Colonic mucosa (tissue), 4 donors: ENCODE data around the gene SNX19. TPM values are rescaled to one million over a fixed set of nuclear protein-coding genes. Genes with fewer than 3 reads are reported as not detected.

Experiments
- DNase-seq: peaks from one replicate; pipeline ENCODE4 v3.0.0-alpha.2; 2020
- H3K27ac ChIP-seq: fragments of 200-600 bp; one replicate; pipeline ENCODE4 v1.8.0; 2021
- H3K27me3 ChIP-seq: fragments of 200-600 bp; one replicate; pipeline ENCODE4 v1.8.0; 2021
- H3K36me3 ChIP-seq: fragments of 200-600 bp; one replicate; pipeline ENCODE4 v1.8.0; 2021
- H3K4me1 ChIP-seq: fragments of 200-600 bp; one replicate; pipeline ENCODE4 v1.8.0; 2021; ENCODE audit warnings: mild to moderate bottlenecking
- H3K4me3 ChIP-seq: fragments of 200-600 bp; one replicate; pipeline ENCODE4 v1.8.0; 2021
- H3K9ac ChIP-seq, 2 donors: one replicate each; pipeline ENCODE4 v1.7.0; 2013; ENCODE audit warnings: control low read depth in 2 of 2, low read depth in 2 of 2, low read length in 2 of 2
- H3K9me3 ChIP-seq: fragments of 200-600 bp; one replicate; pipeline ENCODE4 v1.8.0; 2021
- CTCF ChIP-seq: fragments of 200-600 bp; IDR thresholded peaks from one replicate; pipeline ENCODE4 v1.8.0; 2022; ENCODE audit warnings: antibody characterized with exemption, mild to moderate bottlenecking
- intact Hi-C: fragments of 100-400 bp; cut with DNase I; formaldehyde crosslinking; loops from one replicate; pipeline ENCODE4 v1.14.1; 2022
- total RNA-seq, 2 donors: library from RNA; stranded (reverse); fragmentation: NEBNext Ultra II Directional in 1 of 2; extraction: Animal tissue kit (Norgen Biotek cat#: 25700) in 1 of 2; gene quantifications; one replicate each; pipeline ENCODE4 v1.2.1, GENCODE V29; 2021
- donor health status: healthy.
- donor health status: DM: no; HTN: no; CAD: no.
- donor health status: DM: no; HTN: no; CAD: no.

Gene SNX19
- total RNA-seq, 2 donors from 2014 or later: 43.4 to 57.4 TPM

GRCh38 chr11:130888790-130889189 is 27.5 kb downstream of the SNX19 start:
- intact Hi-C loops: no loop called here
- H3K4me1 ChIP-seq: no peaks in the 10 kb centered on the region
- no peak overlapping the region for H3K27ac ChIP-seq
- DNase-seq: no peak
- no peaks in the 10 kb centered on the region for H3K27me3 ChIP-seq
- no peaks in the 10 kb centered on the region for H3K36me3 ChIP-seq
- no peak for TF ChIP-seq CTCF
- H3K4me3 ChIP-seq: no peak overlapping the region
- no peaks in the 10 kb centered on the region for H3K9me3 ChIP-seq
- no peak overlapping the region for H3K9ac ChIP-seq

- no peak for TF ChIP-seq CTCF
- H3K9ac ChIP-seq: no peak overlapping the region
- H3K9me3 ChIP-seq: no peaks in the 10 kb centered on the region
- no peaks in the 10 kb centered on the region for H3K4me1 ChIP-seq
- intact Hi-C loops: no loop called here
- no peak for DNase-seq
- H3K4me3 ChIP-seq: no peak overlapping the region
- H3K36me3 ChIP-seq: no peaks in the 10 kb centered on the region
- no peaks in the 10 kb centered on the region for H3K27me3 ChIP-seq
- H3K27ac ChIP-seq: no peak overlapping the region
Observed at GRCh38 chr11:130886704-130887103, 29.6 kb downstream of the SNX19 start.

- H3K36me3 ChIP-seq: peaks cover 10% of the 10 kb centered on the region
- no peak overlapping the region for H3K9ac ChIP-seq
- no peaks in the 10 kb centered on the region for H3K4me1 ChIP-seq
- no peak for TF ChIP-seq CTCF
- H3K27ac ChIP-seq: no peak overlapping the region
- no peaks in the 10 kb centered on the region for H3K9me3 ChIP-seq
- DNase-seq: no peak
- H3K4me3 ChIP-seq: no peak overlapping the region
- H3K27me3 ChIP-seq: no peaks in the 10 kb centered on the region
- intact Hi-C loops: no loop called here
Observed at GRCh38 chr11:130882138-130882551, 34.1 kb downstream of the SNX19 start.

GRCh38 chr11:130881475-130882137 is 34.7 kb downstream of the SNX19 start:
- Histone ChIP-seq H3K4me3 (no peak overlapping the region), H3K36me3 (peaks cover 10% of the 10 kb centered on the region), H3K27ac (no peak overlapping the region), H3K9ac (no peak overlapping the region), H3K27me3 (no peaks in the 10 kb centered on the region), H3K4me1 (no peaks in the 10 kb centered on the region), H3K9me3 (no peaks in the 10 kb centered on the region)
- DNase-seq: no peak
- no peak for TF ChIP-seq CTCF
- intact Hi-C loops: no loop called here

GRCh38 chr11:130879836-130880235 is 36.4 kb downstream of the SNX19 start:
- Histone ChIP-seq H3K9me3 (no peaks in the 10 kb centered on the region), H3K27ac (no peak overlapping the region), H3K4me1 (no peaks in the 10 kb centered on the region), H3K27me3 (no peaks in the 10 kb centered on the region), H3K36me3 (peaks cover 10% of the 10 kb centered on the region), H3K9ac (no peak overlapping the region), H3K4me3 (no peak overlapping the region)
- intact Hi-C loops: no loop called here
- DNase-seq: no peak
- no peak for TF ChIP-seq CTCF
